Activated CD4-positive, alpha-beta T cell treated with anti-CD3 and anti-CD28 coated beads, Interleukin-2, amount 50 U/mL, for 16 hours (primary cell): ENCODE measurements around the gene SLC17A8.
"Not testable (repeated sequence)": the region's sequence is repeated elsewhere in the genome, so short reads cannot be mapped to it uniquely, and the experiment has no call there.

ENCODE experiments used
- DNase-seq: peaks from one replicate; pipeline ENCODE4 v3.0.0-alpha.2; 2020

The SLC17A8 gene

DNA sequence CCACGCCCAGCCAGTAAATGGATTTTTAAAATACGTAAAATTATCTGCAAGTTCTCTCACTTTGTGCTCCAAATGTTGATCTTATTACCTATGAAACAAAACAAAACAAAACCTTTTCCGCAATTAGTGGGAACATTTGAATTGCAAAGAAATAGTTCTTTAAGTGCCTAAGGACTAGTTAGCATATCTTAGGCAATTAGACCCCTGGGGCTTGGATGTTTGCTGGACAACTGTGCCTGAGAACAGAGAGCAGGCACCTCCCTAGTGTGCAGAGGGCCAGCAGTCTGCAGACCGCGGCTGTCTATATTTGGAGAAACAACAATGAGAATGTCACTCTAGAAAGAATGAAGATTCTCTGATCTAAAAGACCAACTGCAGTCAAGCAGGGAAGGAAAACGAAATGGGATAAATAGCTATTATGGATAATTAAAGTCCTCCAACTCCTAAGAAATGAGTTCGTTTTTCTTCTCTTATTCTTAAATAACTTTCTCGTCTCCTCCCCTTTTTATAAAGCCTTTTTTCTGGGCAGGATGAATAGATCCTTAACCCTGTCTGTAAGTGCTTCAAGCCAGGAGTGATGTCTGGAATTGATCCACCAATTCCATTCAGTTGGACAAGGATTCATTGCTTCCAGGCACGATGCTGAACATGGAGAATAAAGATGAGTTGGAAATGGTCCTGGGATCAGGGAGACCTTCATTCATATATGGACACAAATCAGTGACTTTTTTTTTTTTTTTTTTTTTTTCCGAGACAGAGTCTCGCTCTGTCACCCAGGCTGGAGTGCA, 16.2 kb downstream of the SLC17A8 start:
- no peak for DNase-seq

DNA sequence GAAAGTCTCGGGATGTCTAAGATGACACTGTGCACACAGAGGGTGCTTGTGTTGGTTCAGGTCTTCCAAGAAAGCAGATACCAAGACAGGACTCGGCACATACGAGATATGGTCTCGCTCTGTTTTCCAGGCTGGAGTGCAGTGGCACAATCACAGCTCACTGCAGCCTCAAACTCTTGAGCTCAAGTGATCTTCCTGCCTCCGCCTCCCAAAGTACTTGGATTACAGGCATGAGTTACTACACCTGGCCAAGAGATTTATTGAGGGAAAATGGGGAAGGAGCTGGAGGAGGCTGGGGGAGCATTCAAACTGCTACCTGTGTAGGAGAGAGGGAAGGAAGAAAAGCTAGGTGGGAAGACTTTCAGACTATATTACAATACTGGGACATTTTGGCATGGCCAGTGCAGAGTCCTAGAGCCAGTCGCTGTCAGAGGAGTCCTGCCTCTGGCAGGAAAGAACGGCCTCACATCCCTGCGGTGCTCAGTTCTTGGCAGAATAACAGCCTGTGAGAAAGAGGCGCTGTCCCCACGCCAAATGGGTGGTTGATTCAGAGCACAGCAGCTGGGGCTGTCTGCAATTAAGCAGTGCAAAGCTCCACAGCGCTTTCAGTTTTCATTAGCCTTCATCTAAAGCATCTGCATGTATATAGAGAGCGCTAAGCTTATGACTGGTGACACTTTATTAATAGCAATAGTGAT, 18.3 kb downstream of the SLC17A8 start:
- no peak for DNase-seq

DNA sequence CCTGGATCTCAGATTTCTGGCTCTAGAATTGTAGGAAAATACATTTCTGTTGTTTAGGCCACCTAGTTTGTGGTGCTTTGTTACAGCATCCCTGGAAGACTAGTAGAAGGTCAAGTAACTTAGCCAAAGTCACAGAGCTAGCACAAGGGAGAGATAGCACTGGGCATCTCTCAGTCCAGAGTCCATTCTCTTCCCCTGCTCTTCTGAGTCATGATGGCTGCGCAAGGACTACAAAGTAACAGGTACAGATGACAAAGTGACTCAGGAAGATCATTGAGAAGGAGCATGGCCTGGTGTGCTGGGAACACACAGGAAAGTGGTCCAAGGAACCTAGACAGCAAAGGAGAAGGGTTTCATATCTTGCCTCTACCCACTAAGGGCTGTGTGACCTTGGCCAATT, 19.3 kb downstream of the SLC17A8 start:
- no peak for DNase-seq

DNA sequence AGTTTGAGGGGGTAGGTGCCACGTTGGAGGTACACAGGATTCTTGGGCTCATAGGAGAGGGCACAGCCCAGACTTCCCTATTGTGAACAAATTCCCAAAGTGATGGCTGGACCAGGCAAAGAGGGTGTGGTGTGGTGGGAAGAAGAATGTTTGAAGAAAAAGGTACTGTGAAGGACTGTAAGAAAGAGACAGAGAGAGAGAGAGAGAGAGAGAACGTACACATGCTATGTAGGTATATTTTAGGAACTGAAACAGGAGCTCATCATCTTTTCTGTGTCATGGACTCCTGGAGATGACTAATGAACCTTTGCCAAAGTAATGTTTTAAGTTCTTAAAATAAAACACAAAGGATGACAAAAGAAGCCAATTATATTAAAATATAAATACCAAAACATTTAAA, 24.5 kb downstream of the SLC17A8 start:
- DNase-seq: no peak

DNA sequence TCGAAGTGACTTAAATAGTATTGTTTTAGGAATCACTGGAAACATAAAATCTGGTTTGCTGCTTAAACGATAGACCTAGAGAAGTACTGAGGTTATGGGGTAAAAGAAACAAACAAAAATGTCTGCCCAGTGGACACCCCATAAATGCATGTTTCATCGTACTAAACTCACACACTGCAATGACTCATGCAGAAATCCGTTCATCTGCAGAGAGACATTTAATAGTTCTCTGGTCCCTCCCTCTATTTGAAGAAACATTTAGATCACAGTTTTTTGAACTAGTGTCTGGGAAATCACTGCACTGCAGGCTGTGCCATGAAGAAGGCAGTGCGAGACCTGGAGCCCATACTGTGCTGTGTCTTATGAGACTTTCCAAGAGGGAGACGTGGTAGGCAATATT, 25.5 kb downstream of the SLC17A8 start:
- DNase-seq: no peak

DNA sequence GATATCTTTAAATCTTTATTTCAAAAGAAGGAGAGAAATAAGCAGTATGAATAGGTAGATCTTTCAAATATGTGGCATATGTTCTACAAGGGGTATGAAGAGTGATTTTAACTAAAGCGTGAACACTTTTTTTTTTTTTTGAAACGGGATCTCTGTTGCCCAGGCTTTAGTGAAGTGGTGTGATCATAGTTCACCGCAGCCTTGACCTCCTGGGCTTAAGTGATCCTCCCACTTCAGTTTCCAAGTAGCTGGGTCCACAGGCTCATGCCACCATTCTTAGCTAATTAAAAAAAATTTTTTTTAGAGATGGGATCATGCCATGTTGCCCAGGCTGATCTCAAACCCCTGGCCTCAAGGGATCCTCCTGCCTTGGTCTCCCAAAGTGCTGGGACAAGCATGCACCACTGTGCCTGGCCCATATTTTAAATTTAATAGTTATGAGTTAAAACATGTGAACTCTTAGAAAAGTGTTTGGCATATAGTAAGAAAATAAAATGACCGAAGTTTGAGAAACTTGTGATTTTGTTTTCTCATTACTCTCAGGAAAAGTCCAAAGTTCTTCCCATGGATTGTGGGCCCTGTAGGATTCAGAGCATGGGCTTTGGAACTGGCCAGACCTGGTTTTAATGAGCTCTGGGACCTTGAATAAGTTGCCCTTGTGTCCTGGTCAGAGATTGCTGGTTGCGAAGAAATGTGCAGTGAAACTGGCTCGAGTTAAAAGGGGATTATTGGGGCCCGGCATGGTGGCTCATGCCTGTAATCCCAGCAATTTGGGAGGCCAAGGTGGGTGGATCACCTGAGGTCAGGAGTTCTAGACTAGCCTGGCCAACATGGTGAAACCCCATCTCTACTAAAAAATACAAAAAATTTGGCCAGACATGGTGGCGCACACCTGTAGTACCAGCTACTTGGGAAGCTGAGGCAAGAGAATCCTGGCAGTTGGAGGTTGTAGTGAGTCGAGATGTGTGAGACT, 27.0 kb downstream of the SLC17A8 start:
- no peak for DNase-seq

DNA sequence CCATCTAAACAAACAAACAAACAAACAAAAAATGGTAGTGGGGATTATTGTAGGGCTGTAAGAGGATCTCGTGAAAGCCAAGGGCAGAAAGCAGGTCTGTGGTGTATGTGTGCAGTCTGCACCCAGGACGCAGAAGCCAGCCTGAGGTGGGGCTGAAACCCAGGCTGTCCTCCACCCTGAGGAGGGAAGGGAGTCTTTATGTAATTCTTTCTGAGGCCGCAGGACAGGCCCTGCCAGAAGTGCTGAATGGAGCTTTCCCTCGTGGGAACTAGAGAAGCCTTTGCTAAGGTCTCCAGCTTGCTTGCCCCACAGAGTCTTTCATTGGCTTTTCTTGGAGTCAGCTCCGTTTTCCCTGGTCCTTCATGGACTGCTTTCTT, 27.7 kb downstream of the SLC17A8 start:
- no peak for DNase-seq

DNA sequence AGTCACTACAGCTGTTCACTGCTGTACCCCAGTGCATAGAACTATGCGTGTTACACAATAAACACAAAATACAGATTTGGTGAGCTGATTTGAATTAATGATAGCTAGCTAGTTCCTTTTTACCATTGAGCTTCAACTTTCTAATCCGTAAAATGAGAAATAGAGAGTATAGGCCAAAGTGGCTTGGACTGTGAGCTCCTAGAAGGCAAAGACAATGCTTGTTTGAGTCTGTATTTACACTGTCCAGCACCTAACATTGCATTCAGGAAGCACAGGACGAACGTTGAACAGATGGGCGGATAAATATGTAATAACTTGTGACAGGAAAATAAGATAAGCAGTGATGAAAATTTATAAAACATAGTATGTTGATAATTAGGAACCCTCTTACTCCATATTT, 31.5 kb downstream of the SLC17A8 start:
- DNase-seq: no peak

DNA sequence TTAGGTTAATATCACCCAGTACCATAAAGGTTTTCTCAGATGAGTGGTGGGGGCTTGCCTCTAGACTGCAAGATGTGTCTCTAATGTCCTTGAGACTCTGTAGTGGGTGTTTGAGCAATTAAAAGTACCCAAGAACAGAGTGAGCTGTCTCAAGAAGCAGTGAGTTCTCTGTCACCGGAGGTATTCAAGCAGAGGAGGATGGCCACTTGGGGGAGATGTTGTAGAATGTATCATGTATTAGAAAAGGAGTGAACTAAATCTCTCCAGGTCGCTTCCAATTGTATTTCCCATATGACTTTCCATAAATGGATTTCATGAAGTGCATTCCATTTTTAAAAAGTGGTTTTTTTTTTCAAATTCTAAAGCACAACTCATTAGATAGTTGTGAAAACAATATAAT, 35.0 kb downstream of the SLC17A8 start:
- no peak for DNase-seq

DNA sequence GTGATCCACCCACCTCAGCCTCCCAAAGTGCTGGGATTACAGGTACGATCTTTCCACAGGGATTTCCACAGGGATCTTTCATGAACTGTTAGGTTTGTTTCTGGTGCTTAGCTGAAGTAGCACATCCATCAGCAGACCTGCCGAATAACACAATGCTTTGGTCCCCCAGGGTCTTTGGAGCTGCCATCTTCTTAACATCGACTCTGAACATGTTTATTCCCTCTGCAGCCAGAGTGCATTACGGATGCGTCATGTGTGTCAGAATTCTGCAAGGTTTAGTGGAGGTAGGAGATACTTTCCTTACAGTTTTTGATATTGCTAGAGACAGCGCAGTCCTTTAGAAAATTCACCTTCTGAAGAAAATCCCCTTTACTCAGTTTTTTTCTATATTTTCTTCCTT, 36.3 kb downstream of the SLC17A8 start:
- no peak for DNase-seq

DNA sequence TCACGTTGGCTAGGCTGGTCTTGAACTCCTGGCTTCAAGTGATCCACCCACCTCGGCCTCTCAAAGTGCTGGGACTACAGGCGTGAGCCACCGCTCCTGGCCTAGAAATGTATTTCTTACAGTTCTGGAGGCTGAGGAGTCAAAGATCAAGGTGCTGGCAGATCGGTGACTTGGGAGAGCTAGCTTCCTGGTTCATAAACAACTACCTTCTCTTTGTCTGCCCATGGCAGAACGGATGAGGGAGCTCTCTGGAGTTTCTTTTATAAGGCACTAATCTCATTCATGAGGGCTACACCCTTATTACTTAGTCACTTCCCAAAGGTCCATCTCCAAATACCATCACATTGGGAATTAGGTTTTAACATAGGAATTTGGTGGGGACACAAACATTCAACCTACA, 38.9 kb downstream of the SLC17A8 start:
- DNase-seq: no peak

DNA sequence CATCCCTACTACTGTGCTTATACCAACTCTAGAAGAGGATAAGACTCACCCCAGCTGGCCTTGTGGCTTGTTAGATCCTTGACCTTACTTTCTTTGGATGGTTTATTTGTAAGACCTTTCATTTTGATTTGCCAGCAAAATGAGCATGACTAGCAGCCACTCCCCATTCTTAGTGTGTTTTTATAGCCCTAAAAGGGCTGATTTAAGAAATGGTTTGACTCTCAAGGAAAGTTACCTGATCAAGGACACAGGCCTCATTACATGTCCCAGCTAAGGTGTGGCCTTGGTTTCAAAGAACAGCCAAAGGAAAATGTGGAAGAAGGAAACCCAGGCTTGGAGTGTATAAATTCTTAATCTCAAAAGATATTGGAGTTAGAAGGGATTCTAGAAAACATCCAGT, 41.4 kb downstream of the SLC17A8 start:
- DNase-seq: no peak

DNA sequence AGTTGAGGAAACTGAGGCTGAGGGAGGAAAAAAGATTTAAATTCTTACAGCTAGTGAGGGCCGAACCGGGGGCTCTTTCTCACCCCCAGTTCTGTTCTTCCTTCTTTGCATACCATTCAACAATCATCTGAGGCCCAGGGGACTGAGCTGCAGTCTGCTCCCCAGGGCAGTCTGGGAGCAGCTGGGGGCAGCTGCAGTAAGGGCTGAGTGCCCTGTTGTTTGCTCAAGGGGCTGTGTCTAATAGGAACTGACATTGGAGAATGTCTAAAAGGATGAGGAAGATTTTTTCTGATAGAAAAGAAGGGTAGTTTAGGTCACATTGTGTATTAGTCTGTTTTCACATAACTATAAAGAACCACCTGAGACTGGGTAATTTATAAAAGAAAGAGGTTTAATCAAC, 42.2 kb downstream of the SLC17A8 start:
- DNase-seq: no peak

DNA sequence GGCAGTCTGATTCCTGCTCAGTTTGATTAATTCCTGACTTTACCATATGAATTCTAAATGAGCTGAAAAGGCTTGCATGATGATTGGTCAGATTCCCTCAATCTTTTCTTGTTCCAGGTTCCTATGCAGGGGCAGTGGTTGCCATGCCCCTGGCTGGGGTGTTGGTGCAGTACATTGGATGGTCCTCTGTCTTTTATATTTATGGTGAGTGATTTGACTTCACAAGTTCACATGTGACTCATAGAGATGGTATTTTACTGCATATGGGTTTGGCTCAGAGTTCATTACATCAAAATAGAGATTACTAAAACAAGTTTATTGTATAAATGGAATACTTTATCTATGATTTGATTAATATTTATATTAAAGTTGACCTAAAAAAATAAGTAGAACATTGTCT, 44.8 kb downstream of the SLC17A8 start:
- DNase-seq: no peak

DNA sequence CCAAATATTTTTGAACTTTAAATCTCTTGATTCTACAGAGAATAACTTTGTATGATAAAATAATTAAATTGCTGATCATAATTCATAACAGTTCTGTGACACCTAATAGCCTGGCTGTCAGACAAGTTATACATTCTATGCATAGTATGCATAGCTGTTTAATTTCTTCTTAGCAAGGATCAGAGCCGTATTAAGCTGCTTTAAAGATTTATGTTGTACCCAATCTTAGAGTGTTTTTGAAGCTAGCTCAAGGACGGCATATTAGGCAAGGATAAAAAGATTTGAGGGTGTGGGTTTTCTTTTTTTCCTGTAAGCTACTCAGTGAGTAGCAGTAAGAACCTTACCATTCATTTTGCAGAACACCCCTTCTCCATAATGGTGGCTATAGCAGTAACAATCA, 45.9 kb downstream of the SLC17A8 start:
- DNase-seq: no peak

DNA sequence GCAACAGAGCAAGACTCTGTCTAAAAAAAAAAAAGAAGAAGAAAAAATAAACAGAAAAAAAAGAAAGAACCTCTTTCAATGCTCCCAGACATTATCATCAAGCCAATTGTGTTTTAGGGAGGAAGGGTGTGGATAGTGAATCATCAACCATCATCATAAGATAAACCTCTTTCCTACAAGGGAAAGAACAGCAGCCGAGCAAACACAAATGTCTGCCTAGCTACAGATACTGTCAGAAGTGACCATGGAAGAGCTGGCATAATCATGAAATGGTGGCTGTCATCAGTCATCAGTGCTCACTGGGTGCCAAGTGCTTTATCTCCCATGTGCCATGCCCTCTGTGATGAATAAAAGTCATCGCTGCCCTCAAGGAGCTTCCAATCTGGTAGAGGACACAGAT, 46.6 kb downstream of the SLC17A8 start:
- no peak for DNase-seq

DNA sequence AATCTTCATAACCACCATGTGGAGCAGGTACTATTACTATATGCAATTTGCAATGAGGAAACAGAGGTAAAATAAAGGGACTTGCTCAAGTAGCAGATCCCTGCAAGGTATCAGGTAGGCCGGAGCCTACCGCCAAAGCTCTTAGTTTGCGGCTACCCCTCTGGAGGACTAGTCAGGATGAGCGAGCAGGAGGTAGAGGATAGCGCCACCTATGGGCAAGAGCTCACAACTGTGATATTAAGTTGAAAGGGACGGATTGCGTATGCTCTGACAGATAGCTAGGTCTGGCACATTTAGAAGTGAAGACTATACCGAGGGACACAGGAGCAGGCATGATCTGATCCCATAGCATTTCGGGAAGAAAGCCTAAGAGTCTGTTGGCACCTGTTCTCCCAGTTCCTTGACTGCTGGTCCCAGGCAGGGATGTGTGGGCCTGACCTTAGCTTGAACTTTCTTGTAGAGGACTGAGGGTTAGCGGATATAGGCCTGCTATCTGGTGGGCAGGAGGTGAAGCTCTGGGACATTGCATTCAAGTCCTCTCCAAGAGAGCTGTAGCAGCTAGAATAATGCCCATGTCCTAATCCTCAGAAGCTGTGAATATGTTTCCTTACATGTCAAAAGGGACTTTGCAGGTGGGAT, 48.0 kb downstream of the SLC17A8 start:
- peak; percentile 48 for DNase-seq

DNA sequence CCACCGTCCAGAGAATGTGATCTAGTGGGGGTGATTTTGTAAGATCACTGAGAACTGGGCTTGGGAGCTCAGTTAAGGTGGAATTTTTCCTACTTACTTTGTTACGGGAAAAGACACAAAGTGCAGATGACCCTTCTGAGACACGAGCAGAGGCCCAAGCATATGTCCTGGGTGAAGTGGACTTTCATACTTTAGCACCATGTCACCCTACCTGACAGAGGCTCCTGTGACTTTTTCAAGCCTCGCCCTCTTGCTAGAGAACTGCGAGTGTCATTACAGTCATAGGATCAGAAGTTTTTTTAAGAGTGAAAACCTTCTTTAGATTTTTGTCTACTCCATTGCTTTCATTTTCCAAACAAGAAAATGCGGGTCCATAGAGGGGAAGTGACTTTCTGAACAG, 56.1 kb downstream of the SLC17A8 start:
- no peak for DNase-seq

DNA sequence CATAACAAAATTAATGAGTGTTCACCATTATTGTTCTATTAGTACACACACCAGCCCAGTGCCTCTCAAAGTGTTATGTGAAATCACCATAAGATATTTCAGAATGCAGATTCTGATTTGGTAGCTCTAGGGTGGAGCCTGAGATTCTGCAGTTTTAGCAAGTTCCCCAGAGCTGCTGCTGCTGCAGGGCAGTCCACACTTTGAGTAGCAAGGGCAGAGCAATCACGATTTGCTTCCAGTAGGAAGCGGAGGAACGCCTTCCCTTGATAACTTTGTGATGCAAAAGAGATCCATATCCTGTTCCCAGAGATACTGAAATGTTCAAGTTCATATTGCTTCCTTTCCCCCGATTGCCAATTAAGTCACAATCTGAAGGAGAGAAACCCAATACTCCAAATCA, 57.9 kb downstream of the SLC17A8 start:
- no peak for DNase-seq

DNA sequence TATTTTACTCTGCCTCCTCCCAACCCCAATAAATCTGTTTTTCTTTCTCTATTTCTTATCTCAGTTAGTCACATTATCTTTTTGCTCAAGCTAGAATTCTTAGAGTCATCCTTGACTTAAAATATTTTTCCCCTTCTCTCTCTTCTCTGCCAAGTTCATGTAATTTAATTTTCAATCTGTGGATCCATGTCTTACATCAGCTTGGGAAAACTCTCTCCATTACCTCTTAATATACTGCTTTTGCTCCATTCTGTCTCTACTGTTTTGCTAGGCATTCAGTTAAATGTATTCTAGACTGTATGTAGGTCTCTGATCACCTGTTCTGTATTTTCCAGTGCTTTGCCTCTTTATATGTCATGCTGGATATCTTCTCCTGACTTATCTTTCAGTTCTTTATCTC, 65.8 kb downstream of the SLC17A8 start:
- no peak for DNase-seq

DNA sequence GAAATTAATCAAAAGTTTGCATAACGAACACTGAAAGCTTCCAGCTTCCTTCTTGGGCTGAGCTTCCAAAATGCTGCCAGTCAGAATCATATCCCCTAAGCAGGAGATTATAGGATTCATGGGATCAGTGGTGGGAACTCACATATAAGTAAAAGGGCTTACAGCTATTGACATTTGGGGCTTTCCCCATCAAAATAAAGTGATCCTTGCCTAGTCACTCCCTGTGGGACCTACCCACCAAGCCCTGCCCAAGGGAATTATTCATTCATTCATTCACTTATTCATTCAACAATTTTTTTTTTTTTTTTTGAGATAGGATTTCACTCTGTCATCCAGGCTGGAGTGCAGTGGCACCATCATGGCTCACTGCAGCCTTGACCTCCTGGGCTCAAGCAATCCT, 69.3 kb downstream of the SLC17A8 start:
- no peak for DNase-seq

DNA sequence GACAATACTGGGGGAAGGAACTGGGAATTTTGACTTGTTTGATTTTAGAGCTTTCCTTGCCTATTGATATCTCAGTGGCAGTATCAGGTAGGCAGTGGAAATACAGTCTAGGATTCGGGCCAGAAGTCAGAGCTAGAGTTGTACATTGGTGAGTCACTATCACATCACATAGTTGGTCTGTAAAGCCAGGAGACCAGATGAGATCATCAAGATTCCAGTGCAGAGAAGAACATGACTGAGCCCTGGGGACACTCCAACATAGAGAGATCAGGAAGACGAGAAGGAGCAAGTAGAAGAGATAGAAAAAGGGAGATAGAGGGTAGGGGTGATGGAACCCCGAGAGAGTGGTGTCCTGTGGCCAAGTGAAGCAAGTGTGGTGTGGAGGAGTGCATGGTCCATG, 70.2 kb downstream of the SLC17A8 start:
- no peak for DNase-seq

DNA sequence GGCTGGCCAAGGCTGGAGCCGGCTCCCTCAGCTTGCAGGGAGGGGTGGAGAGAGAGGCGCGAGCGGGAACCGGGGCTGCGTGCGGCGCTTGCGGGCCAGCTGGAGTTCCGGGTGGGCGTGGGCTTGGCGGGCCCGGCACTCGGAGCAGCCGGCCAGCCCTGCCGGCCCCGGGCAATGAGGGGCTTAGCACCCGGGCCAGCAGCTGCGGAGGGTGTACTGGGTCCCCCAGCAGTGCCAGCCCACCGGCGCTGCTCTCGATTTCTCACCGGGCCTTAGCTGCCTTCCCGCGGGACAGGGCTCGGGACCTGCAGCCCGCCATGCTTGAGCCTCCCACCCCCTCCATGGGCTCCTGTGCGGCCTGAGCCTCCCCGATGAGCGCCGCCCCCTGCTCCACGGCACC, 73.4 kb downstream of the SLC17A8 start:
- DNase-seq: not testable (repeated sequence)
